Measurements from ENCODE around the gene C2orf68. TPM values are rescaled to one million over a fixed set of nuclear protein-coding genes. Genes with fewer than 3 reads are reported as not detected.
A peak's percentile ranks its signal among the peaks of the same experiment; 100 is the strongest.

C2orf68 gene
- total RNA-seq, 6 experiments from 2014 or later, result 7.6 to 22.7 (median 14.8) TPM

DNA sequence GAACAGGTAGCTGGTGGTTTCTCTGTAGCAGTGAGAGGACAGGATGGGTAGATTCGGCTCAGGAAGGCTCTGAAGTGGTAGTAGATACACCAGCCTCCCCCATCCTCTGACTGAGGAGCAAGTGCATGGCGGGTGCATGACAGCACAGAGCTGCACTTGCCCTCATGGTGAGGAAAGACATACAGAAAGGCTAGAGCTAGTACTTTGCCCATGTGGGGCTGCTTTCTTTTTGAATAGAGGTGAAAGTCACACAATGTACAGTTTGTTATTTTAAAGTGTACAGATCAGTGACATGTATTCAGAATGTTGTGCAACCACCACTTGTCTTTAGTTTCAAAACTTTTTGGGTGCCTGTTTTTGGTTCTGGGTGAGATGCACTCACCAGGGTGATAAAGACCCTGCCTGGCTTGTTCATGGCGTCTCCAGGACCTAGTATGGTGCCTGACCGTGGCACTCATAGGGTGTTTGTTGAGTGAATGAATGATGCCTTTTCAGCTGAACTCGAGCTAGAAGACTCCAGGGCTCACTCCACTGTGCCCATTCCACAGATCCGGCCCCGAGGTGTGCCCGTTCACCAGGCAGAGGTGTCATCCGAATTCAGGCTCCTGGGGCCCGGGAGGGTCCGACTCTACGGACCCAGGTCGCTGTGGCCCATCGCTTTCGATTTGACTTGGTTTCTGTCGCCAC is 28.1 kb downstream of the C2orf68 start:
- Histone ChIP-seq H3K27me3 (no peaks in the 10 kb centered on the region), H3K36me3 (no peaks in the 10 kb centered on the region), H3K4me3 (peak overlapping the region; percentile 62 to 70 (median 64)), H3K9me3 (no peaks in the 10 kb centered on the region), H3K4me1 (peaks cover 2 to 34% (median 12%) of the 10 kb centered on the region in 4 donors), H3K27ac (peak overlapping the region; percentile 87 to 93 (median 87))
- DNase-seq, result no peak
- peak; percentile 1 to 17 (median 10) for ATAC-seq
- TF ChIP-seq, protein P1, sequence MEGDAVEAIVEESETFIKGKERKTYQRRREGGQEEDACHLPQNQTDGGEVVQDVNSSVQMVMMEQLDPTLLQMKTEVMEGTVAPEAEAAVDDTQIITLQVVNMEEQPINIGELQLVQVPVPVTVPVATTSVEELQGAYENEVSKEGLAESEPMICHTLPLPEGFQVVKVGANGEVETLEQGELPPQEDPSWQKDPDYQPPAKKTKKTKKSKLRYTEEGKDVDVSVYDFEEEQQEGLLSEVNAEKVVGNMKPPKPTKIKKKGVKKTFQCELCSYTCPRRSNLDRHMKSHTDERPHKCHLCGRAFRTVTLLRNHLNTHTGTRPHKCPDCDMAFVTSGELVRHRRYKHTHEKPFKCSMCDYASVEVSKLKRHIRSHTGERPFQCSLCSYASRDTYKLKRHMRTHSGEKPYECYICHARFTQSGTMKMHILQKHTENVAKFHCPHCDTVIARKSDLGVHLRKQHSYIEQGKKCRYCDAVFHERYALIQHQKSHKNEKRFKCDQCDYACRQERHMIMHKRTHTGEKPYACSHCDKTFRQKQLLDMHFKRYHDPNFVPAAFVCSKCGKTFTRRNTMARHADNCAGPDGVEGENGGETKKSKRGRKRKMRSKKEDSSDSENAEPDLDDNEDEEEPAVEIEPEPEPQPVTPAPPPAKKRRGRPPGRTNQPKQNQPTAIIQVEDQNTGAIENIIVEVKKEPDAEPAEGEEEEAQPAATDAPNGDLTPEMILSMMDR (IDR thresholded peaks at IDR 0.05), result no peak
- no peak for TF ChIP-seq POLR2A (IDR thresholded peaks at IDR 0.05)
- intact Hi-C loops (cut with DNase I), result no loop called here
- WGBS (ENCODE audit: insufficient coverage, low coverage, low lambda C conversion rate, missing lambda C conversion rate), result 3% methylated on average over 10 of the region's 16 CpGs

DNA sequence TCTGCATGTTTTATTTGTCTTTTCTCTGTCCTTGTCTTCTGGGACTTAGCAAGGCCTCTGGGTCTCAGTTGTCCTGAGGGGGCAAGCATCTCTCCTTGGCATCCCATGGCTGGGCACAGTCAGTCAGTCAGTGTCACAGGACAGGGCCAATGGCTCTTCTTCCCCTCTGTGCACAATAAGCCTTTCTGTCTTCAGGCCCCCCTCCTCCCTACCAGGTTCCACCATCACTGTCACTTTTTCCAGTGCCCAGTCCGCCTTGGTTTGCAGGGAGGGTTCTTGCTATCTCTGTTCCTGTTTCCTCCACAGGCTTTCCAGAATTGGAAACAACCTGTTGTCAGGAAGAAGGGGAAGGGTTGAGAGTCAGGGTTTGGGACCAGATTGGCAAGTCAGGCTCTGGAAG is 29.4 kb downstream of the C2orf68 start:
- intact Hi-C loops (cut with DNase I), result no loop called here
- TF ChIP-seq, protein P1 (IDR thresholded peaks at IDR 0.05), result no peak
- TF ChIP-seq POLR2A (IDR thresholded peaks at IDR 0.05), result no peak
- no peaks in the 10 kb centered on the region for H3K9me3 ChIP-seq
- H3K27me3 ChIP-seq, result no peaks in the 10 kb centered on the region
- H3K4me3 ChIP-seq, result no peak overlapping the region
- no peak for ATAC-seq
- H3K4me1 ChIP-seq, result peaks cover 2 to 34% (median 11%) of the 10 kb centered on the region in 4 donors
- WGBS (ENCODE audit: insufficient coverage, low coverage, low lambda C conversion rate, missing lambda C conversion rate), result 80% methylated on average over 1 of the region's 1 CpG
- no peaks in the 10 kb centered on the region for H3K36me3 ChIP-seq
- H3K27ac ChIP-seq, result no peak overlapping the region
- DNase-seq, result no peak

DNA sequence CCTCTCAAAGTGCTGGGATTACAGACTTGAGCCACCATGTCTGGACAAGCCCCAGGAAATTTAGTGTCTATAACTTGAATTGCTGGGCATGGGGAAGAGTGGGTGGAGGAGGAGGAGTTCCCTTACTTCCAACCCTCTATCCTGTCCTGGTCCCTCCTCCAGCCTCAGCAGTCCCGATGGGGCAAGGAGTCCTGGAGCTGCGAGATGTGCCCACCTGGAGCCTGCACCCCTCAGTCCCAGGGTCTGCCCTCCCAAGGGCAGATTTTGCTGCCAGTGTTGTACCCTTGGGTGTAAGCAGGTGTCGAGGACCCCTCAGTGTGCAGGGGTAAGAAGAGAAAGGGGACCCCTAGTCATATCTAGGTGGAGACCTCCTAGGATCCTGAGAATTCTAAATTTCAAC is 31.7 kb downstream of the C2orf68 start:
- peak overlapping the region in 1 of 3 donors; percentile 2 for H3K4me3 ChIP-seq
- no peak for ATAC-seq
- peak overlapping the region in 2 of 3 donors; percentile 22 to 79 for H3K27ac ChIP-seq
- WGBS (ENCODE audit: insufficient coverage, low coverage, low lambda C conversion rate, missing lambda C conversion rate), result 71% methylated on average over 2 of the region's 3 CpGs
- TF ChIP-seq, protein P1 (IDR thresholded peaks at IDR 0.05), result no peak
- no peak for TF ChIP-seq POLR2A (IDR thresholded peaks at IDR 0.05)
- H3K4me1 ChIP-seq, result peaks cover under 1 to 28% (median 5%) of the 10 kb centered on the region in 4 donors
- DNase-seq, result no peak
- no peaks in the 10 kb centered on the region for H3K9me3 ChIP-seq
- no peaks in the 10 kb centered on the region for H3K27me3 ChIP-seq
- intact Hi-C loops (cut with DNase I), result no loop called here
- H3K36me3 ChIP-seq, result no peaks in the 10 kb centered on the region

DNA sequence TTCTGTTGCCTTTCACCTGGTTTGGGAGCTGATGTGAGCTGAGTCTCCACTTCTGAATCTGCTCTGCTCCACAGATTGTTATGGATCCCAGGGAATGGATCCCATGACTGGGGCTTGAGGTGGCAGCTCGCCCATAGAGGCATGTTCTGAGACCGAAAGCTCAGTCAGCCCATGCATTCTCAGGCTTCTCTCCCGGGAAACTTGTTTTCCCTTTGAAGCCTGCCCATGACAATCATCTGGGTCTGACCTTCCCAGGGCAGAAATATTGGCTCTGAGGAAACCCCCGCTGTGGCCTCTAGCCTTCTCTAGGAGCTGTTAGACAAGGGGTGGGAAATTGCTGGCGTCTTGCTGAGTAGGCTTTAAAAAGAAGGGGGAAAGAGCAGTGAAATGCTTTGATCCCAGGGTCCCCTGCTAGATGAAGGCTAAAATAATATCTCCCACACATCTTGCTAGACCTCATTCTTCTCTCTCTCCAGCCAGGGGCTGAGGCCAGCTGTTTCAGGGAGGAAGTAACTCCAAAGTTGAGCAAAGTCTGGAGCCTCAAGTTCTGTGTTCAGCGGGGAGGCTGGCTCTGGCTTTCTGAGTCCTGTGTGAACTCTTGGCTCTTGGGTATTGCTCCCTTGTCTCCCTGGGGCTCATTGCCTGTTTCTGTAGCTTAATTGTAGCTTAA is 32.5 kb downstream of the C2orf68 start:
- intact Hi-C loops (cut with DNase I), result no loop called here
- Histone ChIP-seq H3K4me3 (peak overlapping the region in 2 of 3 donors; percentile 2 to 63), H3K27me3 (no peaks in the 10 kb centered on the region), H3K9me3 (no peaks in the 10 kb centered on the region), H3K4me1 (peaks cover 0 to 20% (median 3%) of the 10 kb centered on the region in 4 donors), H3K36me3 (no peaks in the 10 kb centered on the region), H3K27ac (peak overlapping the region; percentile 65 to 79 (median 73))
- WGBS (ENCODE audit: insufficient coverage, low coverage, low lambda C conversion rate, missing lambda C conversion rate), result 45% methylated on average over 5 of the region's 6 CpGs
- TF ChIP-seq, protein P1 (IDR thresholded peaks at IDR 0.05), result no peak
- TF ChIP-seq POLR2A (IDR thresholded peaks at IDR 0.05), result no peak
- no peak for ATAC-seq
- DNase-seq, result no peak

All from right lobe of liver (tissue), 6 donors.